Pulmonary artery endothelial cell (primary cell): Measurements from ENCODE around the gene EYS. TPM values are rescaled to one million over a fixed set of nuclear protein-coding genes. Genes with fewer than 3 reads are reported as not detected.
"Not testable (repeated sequence)": the region's sequence is repeated elsewhere in the genome, so short reads cannot be mapped to it uniquely, and the experiment has no call there.

Experiments used
- DNase-seq: peaks from one replicate; pipeline ENCODE4 v3.0.0-alpha.2; 2011; ENCODE audit warnings: low read depth, low spot score
- total RNA-seq: library from RNA; depleted of rRNA; stranded (reverse); fragments of >200 nt; gene quantifications from 2 replicates; pipeline ENCODE4 v1.2.3, GENCODE V29; 2014

The EYS gene
- total RNA-seq, 1 donor from 2014 or later: not detected

- no peak for DNase-seq
These were observed 1632.0 kb downstream of the EYS start for GRCh38 chr6:64074981-64075380.

DNA sequence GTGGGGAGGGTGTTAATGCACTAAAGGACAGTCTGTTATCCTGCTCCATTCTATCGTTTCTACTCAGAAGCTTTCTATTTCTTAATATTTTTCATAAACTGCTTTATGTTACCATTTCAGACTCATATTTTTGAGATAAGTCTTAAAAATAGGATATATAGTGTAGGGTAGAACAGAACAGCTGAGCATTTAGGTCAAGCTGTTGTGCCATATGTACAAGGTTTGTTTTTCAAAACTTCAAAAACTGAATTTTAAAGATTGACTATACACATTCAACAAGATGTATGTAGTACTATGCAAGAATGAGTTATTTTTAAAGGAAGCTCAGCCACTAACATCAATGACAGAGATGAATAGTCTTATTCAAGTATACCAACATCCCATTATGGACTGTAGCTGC lies 1634.3 kb downstream of the EYS start:
- DNase-seq: no peak

GRCh38 chr6:64064919-64065318 lies 1642.1 kb downstream of the EYS start:
- no peak for DNase-seq

DNA sequence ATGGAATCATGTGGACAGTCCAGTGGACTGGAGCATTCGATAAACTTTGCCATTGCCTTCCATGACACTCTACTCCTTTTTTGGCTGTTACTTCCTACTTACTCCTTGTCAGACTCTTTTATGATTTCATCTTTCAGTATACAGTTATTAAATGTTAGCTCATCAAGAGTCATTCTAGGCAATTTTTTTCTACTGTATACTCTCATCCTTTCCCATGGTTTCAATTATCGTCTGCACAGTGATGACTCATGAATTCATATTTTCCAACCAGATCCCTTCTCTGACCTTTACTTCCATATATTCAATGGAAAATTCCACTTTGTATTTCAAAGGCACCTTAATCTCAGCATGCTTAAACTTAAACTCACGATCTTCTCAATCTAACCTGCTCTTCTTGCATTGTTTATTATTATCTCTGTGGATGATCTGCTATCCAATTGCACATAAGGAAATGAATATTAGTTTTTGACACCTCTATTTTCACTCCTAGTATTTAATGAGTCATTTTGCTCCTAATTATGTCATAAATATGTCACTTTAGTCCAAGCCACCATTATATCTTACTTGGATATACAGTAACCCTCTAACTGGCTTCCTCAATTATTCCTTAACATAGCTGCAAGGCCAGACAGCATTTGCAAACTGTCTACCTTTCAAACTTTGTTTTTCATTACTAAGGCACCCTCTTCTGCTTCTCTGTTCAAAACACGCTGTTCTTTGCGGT lies 1643.9 kb downstream of the EYS start:
- no peak for DNase-seq

DNA sequence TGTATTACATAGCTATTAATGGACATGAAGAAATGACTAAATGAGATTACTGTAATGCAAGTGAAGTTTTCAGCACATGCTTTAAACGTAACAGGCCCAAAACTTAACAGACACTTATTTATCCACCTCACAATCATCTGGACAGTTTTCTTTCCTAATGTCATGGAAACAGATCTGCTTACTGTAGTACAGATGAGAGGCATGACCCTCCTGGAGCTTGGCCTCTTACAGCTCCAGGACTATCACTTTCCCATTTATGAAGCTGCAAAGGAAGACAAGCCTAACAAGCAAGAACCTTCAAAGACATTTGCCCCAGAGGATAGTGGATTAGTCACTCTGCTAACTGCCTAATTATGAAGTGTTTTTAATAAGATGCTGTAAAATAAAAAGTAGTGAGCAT lies 1652.2 kb downstream of the EYS start:
- DNase-seq: no peak

DNA sequence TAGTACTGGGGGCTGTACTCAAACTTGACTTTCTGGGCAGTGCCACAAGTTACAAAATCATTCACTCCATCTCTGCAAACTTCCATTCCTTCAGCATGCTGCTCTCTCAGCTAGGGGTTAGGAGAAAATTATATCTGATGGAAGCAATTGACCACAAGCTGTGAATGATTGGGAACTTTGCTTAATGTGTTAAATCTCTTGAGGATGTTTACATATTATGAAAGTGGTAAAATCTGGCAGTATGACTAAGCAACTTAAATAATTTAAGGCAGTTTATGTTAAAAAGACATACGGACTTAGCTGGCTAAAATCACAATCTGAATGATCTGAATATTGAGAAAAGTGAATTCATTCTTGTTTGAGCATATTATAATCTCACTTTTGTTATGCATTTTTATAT lies 1656.4 kb downstream of the EYS start:
- no peak for DNase-seq

GRCh38 chr6:64049736-64050135 lies 1657.3 kb downstream of the EYS start:
- DNase-seq: no peak

- DNase-seq: no peak
These were observed 1660.2 kb downstream of the EYS start for GRCh38 chr6:64046746-64047208.

- no peak for DNase-seq
These were observed 1665.7 kb downstream of the EYS start for GRCh38 chr6:64041373-64041772.

GRCh38 chr6:64040113-64040512 lies 1666.9 kb downstream of the EYS start:
- no peak for DNase-seq

DNA sequence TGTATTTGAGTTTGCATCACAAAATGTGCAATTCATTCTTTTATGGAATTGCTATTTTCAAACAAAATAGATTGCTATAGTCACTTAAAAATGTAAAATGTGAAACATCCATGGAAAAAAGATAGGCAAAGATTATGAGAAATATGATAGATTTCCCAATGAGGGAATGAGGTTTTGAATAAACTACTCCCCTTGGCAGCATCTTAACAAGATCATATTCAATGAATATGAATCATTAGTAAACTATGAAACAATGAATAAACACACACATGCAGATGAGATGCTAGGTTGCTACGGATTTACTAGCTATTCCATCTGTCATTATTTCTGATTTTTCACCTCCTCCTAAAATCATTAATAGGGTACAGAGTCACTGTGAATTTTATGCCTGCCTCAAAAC lies 1669.6 kb downstream of the EYS start:
- DNase-seq: no peak

DNA sequence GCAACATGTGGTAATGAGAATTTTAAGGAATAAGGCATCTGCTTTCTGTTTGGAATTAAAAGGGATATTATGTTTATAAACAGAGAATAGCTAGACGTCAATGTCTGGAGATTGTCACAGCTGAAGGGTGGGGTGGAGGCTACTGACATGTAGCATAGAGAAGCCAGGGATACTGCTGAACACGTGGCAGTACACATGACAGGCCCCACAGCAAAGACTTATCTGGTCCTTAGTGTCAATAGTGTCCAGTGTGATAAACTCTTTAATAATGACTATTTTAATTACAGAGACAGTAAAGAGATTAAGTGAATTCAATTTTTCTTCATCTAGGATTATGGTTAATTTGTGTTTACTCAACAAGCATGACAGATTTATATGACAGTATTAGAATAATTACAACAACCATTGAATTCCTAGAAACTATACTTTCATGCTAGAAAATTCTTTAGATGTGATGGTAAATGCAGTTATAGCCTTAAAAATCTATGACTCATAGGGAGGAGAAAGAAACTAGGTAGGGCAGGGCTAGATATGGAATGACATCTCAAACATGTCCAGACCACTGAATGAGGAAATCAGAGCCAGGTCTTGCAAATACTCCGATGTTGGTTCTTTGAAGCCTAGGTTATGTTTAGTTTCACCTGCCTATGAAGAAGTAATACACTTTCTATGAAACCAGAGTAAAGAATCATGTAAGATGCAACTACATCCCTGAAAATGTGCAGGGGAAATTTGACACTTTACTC lies 1671.9 kb downstream of the EYS start:
- no peak for DNase-seq

DNA sequence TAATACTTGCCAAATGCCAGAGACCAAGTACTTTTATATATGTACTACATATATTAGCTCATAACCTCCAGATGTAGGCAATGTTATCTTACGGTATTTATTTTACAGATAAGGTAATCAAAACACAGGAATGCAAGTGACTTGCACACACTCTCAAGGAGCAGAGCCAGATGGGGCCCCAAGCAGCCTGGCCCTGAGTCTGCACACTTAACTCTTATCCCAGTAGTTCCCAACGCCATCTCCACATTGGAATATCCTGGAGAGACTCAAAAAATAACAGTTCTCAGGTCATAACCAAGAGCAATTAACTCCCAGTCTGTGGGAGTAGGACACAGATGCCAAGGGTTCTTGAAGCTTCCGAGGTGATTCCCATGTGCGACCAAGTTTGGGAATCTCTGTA lies 1672.7 kb downstream of the EYS start:
- DNase-seq: no peak

GRCh38 chr6:64030950-64031618 lies 1675.9 kb downstream of the EYS start:
- DNase-seq: not testable (repeated sequence)

DNA sequence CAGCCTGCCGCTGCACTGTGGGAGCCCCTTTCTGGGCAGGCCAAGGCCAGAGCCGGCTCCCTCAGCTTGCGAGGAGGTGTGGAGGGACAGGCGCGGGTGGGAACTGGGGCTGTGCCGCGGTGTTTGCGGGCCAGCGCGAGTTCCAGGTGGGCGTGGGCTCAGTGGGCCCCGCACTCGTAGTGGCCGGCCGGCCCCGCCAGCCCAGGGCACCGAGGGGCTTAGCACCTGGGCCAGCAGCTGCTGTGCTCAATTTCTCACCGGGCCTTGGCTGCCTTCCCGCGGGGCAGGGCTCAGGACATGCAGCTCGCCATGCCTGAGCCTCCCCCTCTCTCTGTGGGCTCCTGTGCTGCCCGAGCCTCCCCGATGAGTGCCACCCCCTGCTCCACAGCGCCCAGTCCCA lies 1683.3 kb downstream of the EYS start:
- DNase-seq: no peak

DNA sequence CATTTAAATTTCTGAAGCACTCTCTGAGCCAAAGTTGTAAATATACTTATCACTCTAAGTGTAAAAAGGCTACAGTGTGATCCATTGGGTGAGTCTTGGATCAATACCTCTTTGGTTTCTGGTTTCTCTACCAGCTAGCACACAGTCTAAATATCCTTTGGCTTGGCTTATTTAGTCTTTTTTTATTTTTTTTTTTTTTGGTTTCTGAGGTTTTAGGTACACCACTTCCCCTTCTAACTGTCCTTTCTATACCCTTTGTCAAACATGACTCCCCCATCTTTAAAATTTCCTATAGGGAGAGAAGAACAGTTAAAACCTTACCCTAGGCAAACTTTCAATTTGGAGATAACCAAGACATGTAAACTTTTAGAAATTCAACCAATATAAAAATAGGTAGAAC lies 1692.4 kb downstream of the EYS start:
- no peak for DNase-seq

- DNase-seq: no peak
These were observed 1694.0 kb downstream of the EYS start for GRCh38 chr6:64013011-64013410.

- no peak for DNase-seq
These were observed 1694.5 kb downstream of the EYS start for GRCh38 chr6:64012351-64013001.

GRCh38 chr6:64010666-64011065 lies 1696.4 kb downstream of the EYS start:
- DNase-seq: no peak

DNA sequence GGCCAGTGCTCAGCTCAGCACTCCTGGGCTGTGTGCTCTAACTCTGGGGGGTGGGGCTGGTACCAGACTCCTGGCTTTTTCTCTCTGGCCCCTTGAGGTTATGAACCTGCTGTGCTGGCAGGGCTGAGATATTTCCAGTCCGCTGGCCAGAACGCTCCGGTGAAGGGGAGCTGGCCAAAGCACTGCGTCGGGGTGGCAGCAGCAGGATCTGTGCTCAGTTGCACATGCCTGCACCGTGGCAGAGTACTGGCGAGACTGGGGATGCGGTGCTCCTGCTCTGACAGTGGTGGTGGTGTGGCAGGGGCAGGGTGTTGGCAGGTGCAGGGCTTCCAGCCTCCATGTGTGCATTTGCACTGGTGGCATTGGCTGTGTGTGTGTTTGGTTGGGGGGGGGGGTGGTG lies 1697.0 kb downstream of the EYS start:
- no peak for DNase-seq

DNA sequence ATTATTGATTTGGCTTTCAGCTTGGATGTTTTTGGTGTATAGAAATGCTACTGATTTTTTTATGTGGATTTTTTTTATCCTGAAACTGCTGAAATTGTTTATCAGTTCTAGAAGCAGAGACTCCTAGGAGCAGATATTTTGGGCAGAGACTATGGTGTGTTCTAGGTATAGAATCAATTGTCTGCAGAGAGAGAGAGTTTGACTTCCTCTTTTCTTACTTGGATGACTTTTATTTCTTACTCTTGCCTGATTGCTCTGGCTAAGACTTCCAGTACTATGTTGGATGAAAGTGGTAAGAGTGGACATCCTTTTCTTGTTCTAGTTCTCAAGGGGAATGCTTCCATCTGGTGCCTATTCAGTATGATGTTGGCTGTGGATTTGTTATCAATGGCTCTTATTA lies 1700.8 kb downstream of the EYS start:
- no peak for DNase-seq
